Measurements from ENCODE around the gene TAPT1. TPM values are rescaled to one million over a fixed set of nuclear protein-coding genes. Genes with fewer than 3 reads are reported as not detected.

Gene TAPT1
- total RNA-seq, 2 donors from 2014 or later = 32.3 to 35.2 TPM

- Histone ChIP-seq H3K9me3 (no peaks in the 10 kb centered on the region), H3K27me3 (no peaks in the 10 kb centered on the region), H3K4me1 (no peaks in the 10 kb centered on the region), H3K4me3 (no peak overlapping the region), H3K36me3 (no peaks in the 10 kb centered on the region), H3K9ac (ENCODE audit: low read depth in 2 of 2, low read length in 2 of 2) (no peak overlapping the region), H3K27ac (no peak overlapping the region)
- TF ChIP-seq, protein P1, sequence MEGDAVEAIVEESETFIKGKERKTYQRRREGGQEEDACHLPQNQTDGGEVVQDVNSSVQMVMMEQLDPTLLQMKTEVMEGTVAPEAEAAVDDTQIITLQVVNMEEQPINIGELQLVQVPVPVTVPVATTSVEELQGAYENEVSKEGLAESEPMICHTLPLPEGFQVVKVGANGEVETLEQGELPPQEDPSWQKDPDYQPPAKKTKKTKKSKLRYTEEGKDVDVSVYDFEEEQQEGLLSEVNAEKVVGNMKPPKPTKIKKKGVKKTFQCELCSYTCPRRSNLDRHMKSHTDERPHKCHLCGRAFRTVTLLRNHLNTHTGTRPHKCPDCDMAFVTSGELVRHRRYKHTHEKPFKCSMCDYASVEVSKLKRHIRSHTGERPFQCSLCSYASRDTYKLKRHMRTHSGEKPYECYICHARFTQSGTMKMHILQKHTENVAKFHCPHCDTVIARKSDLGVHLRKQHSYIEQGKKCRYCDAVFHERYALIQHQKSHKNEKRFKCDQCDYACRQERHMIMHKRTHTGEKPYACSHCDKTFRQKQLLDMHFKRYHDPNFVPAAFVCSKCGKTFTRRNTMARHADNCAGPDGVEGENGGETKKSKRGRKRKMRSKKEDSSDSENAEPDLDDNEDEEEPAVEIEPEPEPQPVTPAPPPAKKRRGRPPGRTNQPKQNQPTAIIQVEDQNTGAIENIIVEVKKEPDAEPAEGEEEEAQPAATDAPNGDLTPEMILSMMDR (IDR thresholded peaks at IDR 0.05) = no peak
- intact Hi-C loops (cut with DNase I) = no loop called here
- DNase-seq = no peak
These were observed 39.3 kb downstream of the TAPT1 start for GRCh38 chr4:16186986-16187385.

DNA sequence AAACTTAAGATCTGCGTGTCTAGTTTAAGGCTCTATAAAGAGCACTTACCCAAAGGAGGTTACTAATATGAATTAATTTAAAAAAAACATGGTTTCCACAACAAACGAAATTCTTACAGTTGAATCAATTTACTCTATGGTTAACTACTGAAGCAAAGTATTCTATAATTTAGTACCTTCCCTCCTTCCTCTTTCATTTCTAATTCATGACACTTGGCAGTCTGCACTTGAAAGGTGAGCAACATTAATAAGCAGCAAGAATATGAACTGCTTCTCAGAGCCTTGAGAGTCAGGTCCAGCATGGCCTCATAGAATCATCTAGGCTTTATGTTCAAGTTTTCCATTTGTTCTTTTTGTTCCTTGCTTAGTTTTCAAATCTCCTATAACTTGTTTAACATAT is 42.7 kb downstream of the TAPT1 start:
- Histone ChIP-seq H3K27ac (no peak overlapping the region), H3K4me3 (no peak overlapping the region), H3K27me3 (no peaks in the 10 kb centered on the region), H3K9me3 (no peaks in the 10 kb centered on the region), H3K9ac (ENCODE audit: low read depth in 2 of 2, low read length in 2 of 2) (no peak overlapping the region), H3K4me1 (no peaks in the 10 kb centered on the region), H3K36me3 (no peaks in the 10 kb centered on the region)
- TF ChIP-seq, protein P1 (IDR thresholded peaks at IDR 0.05) = no peak
- no peak for DNase-seq
- intact Hi-C loops (cut with DNase I) = no loop called here

DNA sequence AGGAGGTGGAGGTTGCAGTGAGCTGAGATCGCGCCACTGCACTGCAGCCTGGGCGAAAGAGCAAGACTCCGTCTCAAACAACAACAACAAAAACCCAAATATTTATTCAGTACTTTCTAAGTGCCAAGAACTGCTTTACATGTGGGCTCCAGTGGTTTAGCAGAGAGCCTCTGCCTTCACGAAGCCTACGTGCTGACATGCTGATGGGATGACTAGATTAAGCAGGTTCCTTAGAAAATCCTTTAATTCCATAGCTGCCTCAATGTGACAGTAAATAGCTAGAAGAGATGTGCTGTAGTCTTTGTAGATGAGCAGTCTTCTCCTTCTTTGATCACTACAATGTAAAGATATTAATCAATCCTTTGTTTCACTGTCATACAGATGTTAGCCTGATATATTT is 49.6 kb downstream of the TAPT1 start:
- H3K36me3 ChIP-seq = no peaks in the 10 kb centered on the region
- H3K27me3 ChIP-seq = no peaks in the 10 kb centered on the region
- H3K27ac ChIP-seq = no peak overlapping the region
- no peak overlapping the region for H3K4me3 ChIP-seq
- H3K4me1 ChIP-seq = no peaks in the 10 kb centered on the region
- no peak overlapping the region for H3K9ac ChIP-seq (ENCODE audit: low read depth in 2 of 2, low read length in 2 of 2)
- no peaks in the 10 kb centered on the region for H3K9me3 ChIP-seq
- no peak for DNase-seq
- intact Hi-C loops (cut with DNase I) = no loop called here
- TF ChIP-seq, protein P1 (IDR thresholded peaks at IDR 0.05) = no peak

- Histone ChIP-seq H3K27ac (no peak overlapping the region), H3K9ac (ENCODE audit: low read depth in 2 of 2, low read length in 2 of 2) (no peak overlapping the region), H3K9me3 (no peaks in the 10 kb centered on the region), H3K4me3 (no peak overlapping the region), H3K4me1 (no peaks in the 10 kb centered on the region), H3K36me3 (no peaks in the 10 kb centered on the region), H3K27me3 (no peaks in the 10 kb centered on the region)
- TF ChIP-seq, protein P1 (IDR thresholded peaks at IDR 0.05) = no peak
- DNase-seq = no peak
- intact Hi-C loops (cut with DNase I) = no loop called here
These were observed 54.4 kb downstream of the TAPT1 start for GRCh38 chr4:16171831-16172230.

DNA sequence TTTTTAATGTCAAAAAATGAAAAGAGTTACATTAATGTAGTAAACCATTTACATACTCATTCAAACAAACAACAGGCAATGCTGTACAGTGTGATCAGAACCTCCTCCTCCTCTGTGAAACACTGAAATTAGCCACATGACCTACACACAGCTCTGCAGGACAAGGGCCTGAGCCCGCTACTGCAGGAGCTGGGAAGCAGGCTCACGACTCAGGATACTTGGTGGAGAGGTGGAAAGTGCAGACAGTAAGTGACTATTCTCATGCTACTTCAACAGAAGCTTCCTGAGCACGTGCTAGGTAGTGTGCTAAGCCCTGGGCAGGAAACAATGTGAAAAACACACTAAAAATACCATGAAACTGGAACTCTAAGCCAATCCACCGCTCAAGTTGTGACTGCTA is 56.8 kb downstream of the TAPT1 start:
- DNase-seq = no peak
- no peaks in the 10 kb centered on the region for H3K9me3 ChIP-seq
- no peak overlapping the region for H3K4me3 ChIP-seq
- no peak overlapping the region for H3K27ac ChIP-seq
- H3K27me3 ChIP-seq = no peaks in the 10 kb centered on the region
- H3K36me3 ChIP-seq = no peaks in the 10 kb centered on the region
- no peak overlapping the region for H3K9ac ChIP-seq (ENCODE audit: low read depth in 2 of 2, low read length in 2 of 2)
- no peaks in the 10 kb centered on the region for H3K4me1 ChIP-seq
- TF ChIP-seq, protein P1 (IDR thresholded peaks at IDR 0.05) = no peak
- intact Hi-C loops (cut with DNase I) = no loop called here
